Amniotic stem cell (primary cell): ENCODE data around the gene FHOD3.

Source experiments
- DNase-seq: peaks from one replicate; lab custom pipeline; 2025; lab: John Stamatoyannopoulos, UW

Gene FHOD3

GRCh38 chr18:36386150-36386920, 88.8 kb downstream of the FHOD3 start:
- no peak for DNase-seq

- DNase-seq, result no peak
Measured at GRCh38 chr18:36387310-36387709, 89.8 kb downstream of the FHOD3 start.

- DNase-seq, result no peak
Measured at GRCh38 chr18:36388310-36388709, 90.8 kb downstream of the FHOD3 start.

GRCh38 chr18:36389027-36389426, 91.5 kb downstream of the FHOD3 start:
- DNase-seq, result no peak

GRCh38 chr18:36389811-36390581, 92.5 kb downstream of the FHOD3 start:
- DNase-seq, result no peak

GRCh38 chr18:36391426-36392145, 94.1 kb downstream of the FHOD3 start:
- no peak for DNase-seq

- no peak for DNase-seq
Measured at GRCh38 chr18:36392164-36392978, 94.9 kb downstream of the FHOD3 start.

- DNase-seq, result no peak
Measured at GRCh38 chr18:36392979-36393287, 95.4 kb downstream of the FHOD3 start.

GRCh38 chr18:36394486-36394885, 97.0 kb downstream of the FHOD3 start:
- no peak for DNase-seq

- no peak for DNase-seq
Measured at GRCh38 chr18:36396190-36396589, 98.7 kb downstream of the FHOD3 start.

- DNase-seq, result no peak
Measured at GRCh38 chr18:36397033-36397432, 99.5 kb downstream of the FHOD3 start.

- no peak for DNase-seq
Measured at GRCh38 chr18:36398419-36398818, 100.9 kb downstream of the FHOD3 start.

- DNase-seq, result no peak
Measured at GRCh38 chr18:36399055-36399454, 101.5 kb downstream of the FHOD3 start.

GRCh38 chr18:36401462-36401861, 103.9 kb downstream of the FHOD3 start:
- no peak for DNase-seq

- DNase-seq, result no peak
Measured at GRCh38 chr18:36402765-36403396, 105.4 kb downstream of the FHOD3 start.

- no peak for DNase-seq
Measured at GRCh38 chr18:36403896-36404820, 106.6 kb downstream of the FHOD3 start.

GRCh38 chr18:36405611-36406010, 108.1 kb downstream of the FHOD3 start:
- DNase-seq, result no peak

GRCh38 chr18:36406805-36407204, 109.3 kb downstream of the FHOD3 start:
- DNase-seq, result no peak

GRCh38 chr18:36408606-36409005, 111.1 kb downstream of the FHOD3 start:
- no peak for DNase-seq

GRCh38 chr18:36409779-36410178, 112.3 kb downstream of the FHOD3 start:
- DNase-seq, result no peak
